Common myeloid progenitor, CD34-positive (primary cell): ENCODE results near the gene PHKB.
A peak's percentile ranks its signal among the peaks of the same experiment; 100 is the strongest.
"Not testable (repeated sequence)": the region's sequence is repeated elsewhere in the genome, so short reads cannot be mapped to it uniquely, and the experiment has no call there.

Source experiments
- CTCF ChIA-PET: fragments of 350-600 bp; sonication (Branson Sonifier 250); formaldehyde crosslinking; loops from one replicate; lab custom pipeline; 2021; ENCODE audit warnings: antibody characterized with exemption; lab: Charles Lee
- POLR2A ChIA-PET: fragments of 350-600 bp; sonication (Branson Sonifier 250); formaldehyde crosslinking; loops from one replicate; lab custom pipeline; 2021; ENCODE audit warnings: antibody characterized with exemption; lab: Charles Lee
- DNase-seq, 3 donors: peaks; one replicate each; pipeline versions ENCODE4 v3.0.0 to v3.0.0-alpha.2; 2013
- H3K27ac ChIP-seq, 2 experiments: 1 replicate in 1 of 2; 2 replicates in 1 of 2; pipeline ENCODE4 v1.7.0; 2013; ENCODE audit warnings: inconsistent platforms in 2 of 2, low read length in 2 of 2, mild to moderate bottlenecking in 2 of 2, low read depth in 1 of 2, moderate library complexity in 1 of 2; ENCODE audit not compliant: severe bottlenecking in 2 of 2, insufficient read depth in 1 of 2, poor library complexity in 1 of 2
- H3K27me3 ChIP-seq, 5 experiments: replicated peaks in 2 of 5; 1 replicate in 3 of 5; 2 replicates in 2 of 5; pipeline versions ENCODE4 v1.6.1 to v1.7.0; 2013; ENCODE audit warnings: low read length in 4 of 5, mild to moderate bottlenecking in 2 of 5, moderate library complexity in 2 of 5, inconsistent platforms in 1 of 5; ENCODE audit not compliant: insufficient read depth in 5 of 5, control insufficient read depth in 4 of 5
- H3K36me3 ChIP-seq, 4 experiments: 1 replicate in 2 of 4; 2 replicates in 2 of 4; pipeline versions ENCODE4 v1.6.1 to v1.7.0; 2013; ENCODE audit warnings: low read length in 3 of 4, control low read depth in 1 of 4, mild to moderate bottlenecking in 1 of 4; ENCODE audit not compliant: control insufficient read depth in 4 of 4, insufficient read depth in 4 of 4
- H3K4me1 ChIP-seq, 4 experiments: 1 replicate in 3 of 4; 2 replicates in 1 of 4; pipeline versions ENCODE4 v1.6.1 to v1.7.1; 2013; ENCODE audit warnings: low read length in 3 of 4, mild to moderate bottlenecking in 3 of 4, control low read depth in 1 of 4, inconsistent platforms in 1 of 4, moderate library complexity in 1 of 4; ENCODE audit not compliant: control insufficient read depth in 4 of 4, insufficient read depth in 4 of 4; ENCODE audit errors: control extremely low read depth in 1 of 4
- H3K4me3 ChIP-seq, 7 experiments: 1 replicate in 4 of 7; 2 replicates in 3 of 7; pipeline versions ENCODE4 v1.5.1 to v1.7.0; 2013; ENCODE audit warnings: mild to moderate bottlenecking in 7 of 7, low read length in 6 of 7, moderate library complexity in 6 of 7, inconsistent platforms in 2 of 7, low read depth in 2 of 7, control low read depth in 1 of 7; ENCODE audit not compliant: insufficient read depth in 4 of 7, control insufficient read depth in 1 of 7; ENCODE audit errors: extremely low read depth in 1 of 7
- H3K9me3 ChIP-seq, 5 experiments: 1 replicate in 4 of 5; 2 replicates in 1 of 5; pipeline versions ENCODE4 v1.6.1 to v1.7.1; 2013; ENCODE audit warnings: low read length in 4 of 5, mild to moderate bottlenecking in 2 of 5, inconsistent platforms in 1 of 5, low read depth in 1 of 5, moderate library complexity in 1 of 5; ENCODE audit not compliant: control insufficient read depth in 4 of 5, insufficient read depth in 2 of 5; ENCODE audit errors: control extremely low read depth in 1 of 5
- WGBS: methylation state at CpG from one replicate; pipeline ENCODE4 v1.1.5; 2013; ENCODE audit not compliant: insufficient coverage; 5-methylcytosine and 5-hydroxymethylcytosine counted together

PHKB gene

GRCh38 chr16:47468070-47468689 lies 7.0 kb downstream of the PHKB start:
- CTCF ChIA-PET, result interaction anchor here (1.0 to 1.4 kb wide), 2 partner anchors 10 to 17 kb away, joined by 3 read pairs; no protein-coding TSS in a partner anchor
- Histone ChIP-seq H3K4me1 (peaks cover 0 to 22% (median 13%) of the 10 kb centered on the region in 4 experiments), H3K27ac (peak overlapping the region; percentile 46 to 65), H3K36me3 (peaks cover 2 to 11% (median 5%) of the 10 kb centered on the region in 4 experiments)
- no CpG with 5 or more reads among the region's 7 CpGs for WGBS
- peak; percentile 57 to 87 (median 74) for DNase-seq
- H3K27me3 ChIP-seq, POLR2A ChIA-PET, H3K9me3 ChIP-seq, H3K4me3 ChIP-seq: not testable (repeated sequence)

- POLR2A ChIA-PET, result interaction anchor here (0.6 kb wide), 1 partner anchor 9 kb away, joined by 4 read pairs; no protein-coding TSS in a partner anchor
- CTCF ChIA-PET, result interaction anchor here (1.4 to 1.7 kb wide), 2 partner anchors 9 kb away, joined by 3 to 7 read pairs; partner anchors contain the start of genes ITFG1 and PHKB
Measured at GRCh38 chr16:47469227-47469626, 8.1 kb downstream of the PHKB start.

DNA sequence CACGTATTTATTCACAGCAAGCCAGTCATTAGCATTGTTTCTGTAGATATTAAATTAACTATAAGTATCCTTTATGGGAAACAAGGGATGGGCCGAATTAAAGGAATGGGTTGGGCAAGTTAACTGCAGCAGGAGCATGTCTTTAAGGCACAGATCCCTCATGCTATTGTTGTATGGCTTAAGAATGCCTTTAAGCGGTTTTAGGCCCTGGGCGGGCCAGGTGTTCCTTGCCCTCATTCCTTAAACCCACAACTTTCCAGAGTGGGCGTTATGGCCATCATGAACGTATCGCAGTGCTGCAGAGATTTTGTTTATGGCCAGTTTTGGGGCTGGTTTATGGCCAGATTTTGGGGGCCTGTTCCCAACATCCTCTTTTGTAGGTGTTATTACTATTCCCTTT lies 9.1 kb downstream of the PHKB start:
- peaks cover 0 to 15% (median 11%) of the 10 kb centered on the region in 4 experiments for H3K4me1 ChIP-seq
- ChIA-PET POLR2A (no interaction called here), CTCF (interaction anchor here (1.7 kb wide), 1 partner anchor 10 kb away, joined by 7 read pairs; the partner anchor contains the start of genes ITFG1 and PHKB)
- no peaks in the 10 kb centered on the region for H3K27me3 ChIP-seq
- DNase-seq, result no peak
- H3K4me3 ChIP-seq, result no peak overlapping the region
- H3K36me3 ChIP-seq, result peaks cover 0 to 4% (median 1%) of the 10 kb centered on the region in 4 experiments
- no peak overlapping the region for H3K27ac ChIP-seq
- no peaks in the 10 kb centered on the region for H3K9me3 ChIP-seq
- 100% methylated on average over 2 of the region's 7 CpGs for WGBS

More at GRCh38 chr16:47469227-47469626, 8.1 kb downstream of the PHKB start:
- Histone ChIP-seq H3K9me3 (no peaks in the 10 kb centered on the region), H3K4me3 (no peak overlapping the region), H3K36me3 (peaks cover 0 to 8% (median 4%) of the 10 kb centered on the region in 4 experiments), H3K27ac (peak overlapping the region; percentile 46 to 63), H3K4me1 (peaks cover 0 to 15% (median 12%) of the 10 kb centered on the region in 4 experiments), H3K27me3 (no peaks in the 10 kb centered on the region)
- no CpG with 5 or more reads among the region's 1 CpG for WGBS
- DNase-seq, result no peak

DNA sequence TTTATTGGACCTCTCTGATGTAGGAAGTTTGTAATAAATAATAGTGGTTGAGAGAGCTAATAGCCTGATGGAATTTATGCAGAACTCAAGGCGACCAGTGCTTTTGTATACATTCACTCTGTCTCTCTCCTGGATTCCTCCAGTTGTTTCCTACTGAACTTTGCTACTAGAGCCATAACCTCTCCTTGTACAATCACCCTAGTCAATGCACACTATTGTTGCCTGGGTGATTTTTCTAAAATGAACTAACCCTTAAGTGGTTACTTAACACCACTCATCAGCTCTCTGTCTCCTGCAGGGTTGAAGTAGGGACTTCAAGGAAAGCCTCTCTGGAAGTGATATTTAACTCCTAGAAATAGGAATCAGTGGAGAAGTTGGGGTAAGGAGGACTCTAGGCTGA lies 9.7 kb downstream of the PHKB start:
- CTCF ChIA-PET, result no interaction called here
- Histone ChIP-seq H3K4me1 (peaks cover 0 to 15% (median 11%) of the 10 kb centered on the region in 4 experiments), H3K9me3 (no peaks in the 10 kb centered on the region), H3K36me3 (peaks cover 0 to 5% (median 1%) of the 10 kb centered on the region in 4 experiments), H3K4me3 (no peak overlapping the region), H3K27me3 (no peaks in the 10 kb centered on the region), H3K27ac (no peak overlapping the region)
- WGBS, result 100% methylated on average over 1 of the region's 1 CpG
- no peak for DNase-seq
- POLR2A ChIA-PET, result no interaction called here

DNA sequence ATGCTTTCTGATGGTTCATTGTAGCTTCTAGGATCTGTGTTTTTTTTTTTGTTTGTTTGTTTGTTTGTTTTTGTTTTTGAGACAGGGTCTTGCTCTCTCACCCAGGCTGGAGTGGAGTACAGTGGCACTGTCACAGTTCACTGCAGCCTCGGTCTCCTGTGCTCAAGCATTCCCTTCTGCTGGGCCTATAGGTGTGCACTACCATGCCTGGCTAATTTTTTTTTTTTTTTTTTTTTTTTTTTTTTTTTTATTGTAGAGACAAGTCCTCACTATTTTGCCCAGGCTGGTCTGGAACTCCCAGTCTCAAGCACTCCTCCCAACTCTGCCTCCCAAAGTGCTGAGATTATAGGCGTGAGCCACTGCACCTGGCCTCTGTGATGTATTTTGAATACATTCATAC lies 11.9 kb downstream of the PHKB start:
- H3K36me3 ChIP-seq, H3K27ac ChIP-seq, POLR2A ChIA-PET, DNase-seq, H3K27me3 ChIP-seq, H3K9me3 ChIP-seq, H3K4me3 ChIP-seq, H3K4me1 ChIP-seq: not testable (repeated sequence)
- CTCF ChIA-PET, result interaction anchor here (0.6 kb wide), 1 partner anchor 15 kb away, joined by 3 read pairs; no protein-coding TSS in a partner anchor
- no CpG with 5 or more reads among the region's 2 CpGs for WGBS

GRCh38 chr16:47473792-47474191 lies 12.7 kb downstream of the PHKB start:
- no CpG with 5 or more reads among the region's 3 CpGs for WGBS
- H3K4me3 ChIP-seq, result no peak overlapping the region
- CTCF ChIA-PET, result no interaction called here

DNA sequence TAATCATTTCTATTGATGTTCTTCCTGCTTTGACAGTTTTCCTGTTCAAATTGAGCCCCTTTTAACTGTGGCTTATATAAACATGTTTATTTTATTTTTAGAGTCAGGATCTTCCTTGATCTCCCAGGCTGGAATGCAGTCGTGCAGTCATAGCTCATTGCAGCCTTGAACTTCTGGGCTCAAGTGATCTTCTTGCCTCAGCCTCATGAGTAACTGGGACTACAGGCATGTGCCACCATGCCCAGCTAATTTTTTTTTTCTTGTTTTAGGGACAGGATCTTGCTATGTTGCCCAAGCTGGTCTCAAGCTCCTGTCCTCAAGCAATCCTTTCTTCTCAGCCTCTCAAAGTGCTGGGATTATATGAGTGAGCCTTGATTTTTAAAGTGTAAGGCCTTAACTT lies 14.7 kb downstream of the PHKB start:
- no peaks in the 10 kb centered on the region for H3K9me3 ChIP-seq
- no peaks in the 10 kb centered on the region for H3K4me1 ChIP-seq
- H3K27ac ChIP-seq, result no peak overlapping the region
- CTCF ChIA-PET, result interaction anchor here (1.3 kb wide), 1 partner anchor 14 kb away, joined by 3 read pairs; the partner anchor contains the start of genes ITFG1 and PHKB
- H3K36me3 ChIP-seq, result peaks cover 0 to 9% (median 4%) of the 10 kb centered on the region in 4 experiments
- POLR2A ChIA-PET, result no interaction called here
- 100% methylated on average over 1 of the region's 1 CpG for WGBS
- H3K4me3 ChIP-seq, result no peak overlapping the region
- no peak for DNase-seq
- no peaks in the 10 kb centered on the region for H3K27me3 ChIP-seq

More at GRCh38 chr16:47473792-47474191, 12.7 kb downstream of the PHKB start:
- Histone ChIP-seq H3K27me3 (no peaks in the 10 kb centered on the region), H3K9me3 (no peaks in the 10 kb centered on the region), H3K27ac (no peak overlapping the region), H3K36me3 (peaks cover 0 to 7% (median 4%) of the 10 kb centered on the region in 4 experiments), H3K4me1 (no peaks in the 10 kb centered on the region)
- no peak for DNase-seq
- POLR2A ChIA-PET, result no interaction called here
